B cell (primary cell): ENCODE results near the gene HMBS. TPM values are rescaled to one million over a fixed set of nuclear protein-coding genes. Genes with fewer than 3 reads are reported as not detected.

Experiments
- ATAC-seq: fragments of 200-7000 bp; cut with Tn5 transposase; one replicate; pipeline ENCODE4 v1.10.0; 2021; ENCODE audit warnings: low read depth, mild to moderate bottlenecking, moderate number of reproducible peaks, moderate library complexity
- CTCF ChIA-PET: fragments of 350-600 bp; sonication (Branson Sonifier 250); formaldehyde crosslinking; loops from one replicate; lab custom pipeline; 2021; ENCODE audit warnings: antibody characterized with exemption, inconsistent platforms; lab: Charles Lee
- POLR2A ChIA-PET: fragments of 350-600 bp; sonication (Branson Sonifier 250); formaldehyde crosslinking; loops from one replicate; lab custom pipeline; 2021; ENCODE audit warnings: antibody characterized with exemption; lab: Charles Lee
- DNase-seq: peaks from one replicate; pipeline ENCODE4 v3.0.0; 2013
- H2AFZ ChIP-seq: 2 replicates; pipeline ENCODE4 v1.6.1; 2012; ENCODE audit warnings: mild to moderate bottlenecking, low read depth, low read length; ENCODE audit not compliant: insufficient read depth, poor library complexity, severe bottlenecking
- H3K27ac ChIP-seq, 2 donors: 1 replicate in 1 of 2; 2 replicates in 1 of 2; pipeline ENCODE4 v1.5.1; 2012 to 2013; ENCODE audit warnings: low read length in 2 of 2, mild to moderate bottlenecking in 2 of 2, moderate library complexity in 1 of 2
- H3K27me3 ChIP-seq, 4 experiments: fragments of 200-600 bp in 1 of 4; sonication (generic) in 1 of 4; replicated peaks in 1 of 4; 1 replicate in 2 of 4; 2 replicates in 2 of 4; pipeline versions ENCODE4 v1.6.1 to v1.7.0; 2013 to 2016; ENCODE audit warnings: low read length in 3 of 4, mild to moderate bottlenecking in 2 of 4, mixed read lengths in 1 of 4, moderate library complexity in 1 of 4; ENCODE audit not compliant: insufficient read depth in 4 of 4, control insufficient read depth in 3 of 4; ENCODE audit errors: control extremely low read depth in 1 of 4
- H3K36me3 ChIP-seq, 2 experiments: replicated peaks in 1 of 2; 1 replicate in 1 of 2; 2 replicates in 1 of 2; pipeline versions ENCODE4 v1.6.1 to v1.7.1; 2013; ENCODE audit warnings: low read length in 1 of 2; ENCODE audit not compliant: insufficient read depth in 2 of 2, control insufficient read depth in 1 of 2; ENCODE audit errors: control extremely low read depth in 1 of 2, extremely low read depth in 1 of 2
- H3K4me1 ChIP-seq, 2 donors: fragments of 200-600 bp in 1 of 2; sonication (generic) in 1 of 2; 1 replicate in 1 of 2; 2 replicates in 1 of 2; pipeline versions ENCODE4 v1.5.1 to v1.6.1; 2013 to 2017; ENCODE audit warnings: low read length in 2 of 2; ENCODE audit not compliant: control insufficient read depth in 2 of 2, insufficient read depth in 2 of 2
- H3K4me2 ChIP-seq: replicated peaks from 2 replicates; pipeline ENCODE3; 2012; ENCODE audit warnings: mild to moderate bottlenecking, low read depth, low read length; ENCODE audit not compliant: poor library complexity, severe bottlenecking
- H3K4me3 ChIP-seq, 5 experiments: fragments of 200-600 bp in 1 of 5; sonication (generic) in 1 of 5; 1 replicate in 3 of 5; 2 replicates in 2 of 5; pipeline versions ENCODE4 v1.5.1 to v1.7.0; 2011 to 2016; ENCODE audit warnings: low read length in 4 of 5, mild to moderate bottlenecking in 4 of 5, low read depth in 2 of 5, control low read depth in 1 of 5, moderate library complexity in 1 of 5; ENCODE audit not compliant: insufficient read depth in 1 of 5; ENCODE audit errors: control extremely low read depth in 1 of 5, extremely low read depth in 1 of 5
- H3K79me2 ChIP-seq: fragments of 200-600 bp; sonication (generic); one replicate; pipeline ENCODE4 v1.6.0; 2016; ENCODE audit warnings: low read length; ENCODE audit not compliant: control insufficient read depth, insufficient read depth
- H3K9ac ChIP-seq: fragments of 200-600 bp; sonication (generic); 2 replicates; pipeline ENCODE4 v1.6.1; 2017; ENCODE audit warnings: mild to moderate bottlenecking, low read length, moderate library complexity
- H3K9me3 ChIP-seq, 3 donors: one replicate each; pipeline versions ENCODE4 v1.6.1 to v1.7.1; 2013; ENCODE audit warnings: low read length in 2 of 3; ENCODE audit not compliant: control insufficient read depth in 2 of 3, insufficient read depth in 1 of 3; ENCODE audit errors: control extremely low read depth in 1 of 3
- H4K20me1 ChIP-seq: 2 replicates; pipeline ENCODE4 v1.6.0; 2012; ENCODE audit warnings: mild to moderate bottlenecking, low read length; ENCODE audit not compliant: insufficient read depth, control insufficient read depth, poor library complexity, severe bottlenecking
- H3K27ac Mint-ChIP-seq: one replicate; pipeline ENCODE4 v1.8.0; 2021; ENCODE audit warnings: mixed read lengths
- H3K27me3 Mint-ChIP-seq: one replicate; pipeline ENCODE4 v1.8.0; 2021; ENCODE audit warnings: mixed read lengths
- H3K4me1 Mint-ChIP-seq: one replicate; pipeline ENCODE4 v1.8.0; 2021; ENCODE audit warnings: mixed read lengths
- H3K4me3 Mint-ChIP-seq: one replicate; pipeline ENCODE4 v1.8.0; 2021; ENCODE audit warnings: mixed read lengths
- H3K9me3 Mint-ChIP-seq: one replicate; pipeline ENCODE4 v1.8.0; 2022; ENCODE audit warnings: mixed read lengths; ENCODE audit not compliant: insufficient read depth
- CTCF ChIP-seq: fragments of 200-600 bp; IDR thresholded peaks from one replicate; pipeline ENCODE4 v1.8.0; 2022; ENCODE audit warnings: antibody characterized with exemption, mild to moderate bottlenecking
- EZH2 ChIP-seq: IDR thresholded peaks from 2 replicates; pipeline ENCODE4 v1.6.1; 2012; ENCODE audit warnings: borderline replicate concordance, low read depth, mild to moderate bottlenecking, moderate library complexity, low read length; ENCODE audit not compliant: insufficient read depth, poor library complexity, severe bottlenecking
- WGBS: methylation state at CpG from one replicate; pipeline ENCODE4 v1.1.5; 2013; ENCODE audit warnings: missing lambda C conversion rate; ENCODE audit not compliant: insufficient coverage; 5-methylcytosine and 5-hydroxymethylcytosine counted together
- intact Hi-C: fragments of 100-400 bp; cut with micrococcal nuclease; formaldehyde crosslinking; loops from one replicate; pipeline ENCODE4 v1.10.0; 2022
- polyA plus RNA-seq: library from polyadenylated mRNA; depleted of rRNA; stranded (reverse); fragments of >200 nt; gene quantifications from 2 replicates; pipeline ENCODE4 v1.2.3, GENCODE V29; 2012
- total RNA-seq, 2 donors: library from RNA; stranded (reverse); fragments of 120-200 nt in 1 of 2; gene quantifications; 1 replicate in 1 of 2; 2 replicates in 1 of 2; pipeline versions ENCODE4 v1.2.3 to v1.2.4, GENCODE V29; 2013 to 2022

The HMBS gene
- total and polyA plus RNA-seq, 2 donors (not counting 1 experiment from before 2014, with no cell fraction given), result 7.6 to 17.7 TPM

GRCh38 chr11:119061256-119061655, 23.4 kb upstream of the HMBS start:
- Histone ChIP-seq H4K20me1 (no peaks in the 10 kb centered on the region), H3K4me1 (peaks cover 9 to 15% of the 10 kb centered on the region in 2 donors), H2AFZ (no peak overlapping the region), H3K9ac (no peak overlapping the region), H3K9me3 (no peaks in the 10 kb centered on the region), H3K36me3 (peaks cover 3 to 4% of the 10 kb centered on the region in 2 experiments), H3K4me2 (no peak overlapping the region), H3K27me3 (no peaks in the 10 kb centered on the region), H3K79me2 (peaks cover 76% of the 10 kb centered on the region), H3K27ac (no peak overlapping the region), H3K4me3 (no peak overlapping the region)
- H3K4me3 Mint-ChIP-seq, result no peak overlapping the region
- TF ChIP-seq CTCF, result no peak
- TF ChIP-seq EZH2, result no peak
- WGBS, result no CpG with 5 or more reads among the region's 3 CpGs
- intact Hi-C loops, result no loop called here
- no peaks in the 10 kb centered on the region for H3K9me3 Mint-ChIP-seq
- H3K27me3 Mint-ChIP-seq, result no peaks in the 10 kb centered on the region
- H3K27ac Mint-ChIP-seq, result no peak overlapping the region
- DNase-seq (no peak), ATAC-seq (no peak)
- POLR2A ChIA-PET, result interaction anchor here (0.6 kb wide), 1 partner anchor 20 kb away, joined by 7 read pairs; no protein-coding TSS in a partner anchor
- peaks cover 26% of the 10 kb centered on the region for H3K4me1 Mint-ChIP-seq
- CTCF ChIA-PET, result interaction anchor here (0.7 to 1.1 kb wide), 2 partner anchors 13 to 261 kb away, joined by 3 to 5 read pairs; no protein-coding TSS in a partner anchor

GRCh38 chr11:119062779-119063178, 21.9 kb upstream of the HMBS start:
- no peak overlapping the region for H3K9ac ChIP-seq
- peaks cover 12 to 20% of the 10 kb centered on the region in 2 donors for H3K4me1 ChIP-seq
- ATAC-seq (no peak), DNase-seq (no peak)
- H2AFZ ChIP-seq, result no peak overlapping the region
- no peaks in the 10 kb centered on the region for H3K9me3 ChIP-seq
- Mint-ChIP-seq H3K27me3 (no peaks in the 10 kb centered on the region), H3K4me3 (no peak overlapping the region), H3K4me1 (peaks cover 30% of the 10 kb centered on the region), H3K27ac (no peak overlapping the region), H3K9me3 (no peaks in the 10 kb centered on the region)
- WGBS, result 97% methylated on average over 4 of the region's 5 CpGs
- TF ChIP-seq EZH2 (no peak), CTCF (no peak)
- ChIA-PET CTCF (interaction anchor here (0.8 to 1.3 kb wide), 3 partner anchors 8 to 39 kb away, joined by 3 to 4 read pairs (median 3); partner anchors contain the start of gene DPAGT1), POLR2A (interaction anchor here (1.0 kb wide), 1 partner anchor 11 kb away, joined by 4 read pairs; no protein-coding TSS in a partner anchor)
- H3K4me2 ChIP-seq, result no peak overlapping the region
- H3K4me3 ChIP-seq, result no peak overlapping the region
- intact Hi-C loops, result no loop called here
- H4K20me1 ChIP-seq, result no peaks in the 10 kb centered on the region
- peaks cover 74% of the 10 kb centered on the region for H3K79me2 ChIP-seq
- no peaks in the 10 kb centered on the region for H3K27me3 ChIP-seq
- peaks cover 3 to 4% of the 10 kb centered on the region in 2 experiments for H3K36me3 ChIP-seq
- H3K27ac ChIP-seq, result no peak overlapping the region
